ENCODE measurements around the gene GALNT5.

GRCh38 chr2:157259960-157260359, 2.5 kb downstream of the GALNT5 start:
- TF ChIP-seq POLR2A (IDR thresholded peaks at IDR 0.05; ENCODE audit: low read depth, low read length) (no peak), POLR2AphosphoS5 (IDR thresholded peaks at IDR 0.05; ENCODE audit: low read depth, low read length) (no peak)
